GM21515 (cell line): ENCODE data around the gene NDUFV1.
"Not testable (repeated sequence)": the region's sequence is repeated elsewhere in the genome, so short reads cannot be mapped to it uniquely, and the experiment has no call there.

ENCODE experiments used
- ATAC-seq: cut with Tn5 transposase; IDR thresholded peaks from one replicate; pipeline ENCODE4 v1.9.1; 2021; ENCODE audit not compliant: unreplicated experiment

NDUFV1 gene

GRCh38 chr11:67652965-67653845 is 46.5 kb downstream of the NDUFV1 start:
- ATAC-seq: no peak

- no peak for ATAC-seq
These were observed 47.5 kb downstream of the NDUFV1 start for GRCh38 chr11:67654225-67654624.

GRCh38 chr11:67656278-67656922 is 49.7 kb downstream of the NDUFV1 start:
- no peak for ATAC-seq

- ATAC-seq: no peak
These were observed 50.6 kb downstream of the NDUFV1 start for GRCh38 chr11:67657300-67657699.

- not testable (repeated sequence) for ATAC-seq
These were observed 53.0 kb downstream of the NDUFV1 start for GRCh38 chr11:67659651-67660165.

- ATAC-seq: not testable (repeated sequence)
These were observed 54.0 kb downstream of the NDUFV1 start for GRCh38 chr11:67660752-67661151.
